Gastroesophageal sphincter (tissue), 4 donors: ENCODE results near the gene EIF6. TPM values are rescaled to one million over a fixed set of nuclear protein-coding genes. Genes with fewer than 3 reads are reported as not detected.
A peak's percentile ranks its signal among the peaks of the same experiment; 100 is the strongest.
"Not testable (repeated sequence)": the region's sequence is repeated elsewhere in the genome, so short reads cannot be mapped to it uniquely, and the experiment has no call there.

ENCODE experiments used
- ATAC-seq: fragments of 150-250 bp; one replicate; pipeline ENCODE4 v1.9.1; 2016; ENCODE audit warnings: mild to moderate bottlenecking, moderate library complexity
- H3K27ac ChIP-seq, 4 donors: fragments of 200-600 bp; sonication (generic) in 3 of 4; 1 replicate in 3 of 4; 2 replicates in 1 of 4; pipeline ENCODE4 v1.5.1; 2016 to 2019
- H3K27me3 ChIP-seq: fragments of 200-600 bp; sonication (generic); one replicate; pipeline ENCODE4 v1.5.1; 2019
- H3K36me3 ChIP-seq, 2 donors: fragments of 200-600 bp; sonication (generic); one replicate each; pipeline ENCODE4 v1.5.1; 2019; ENCODE audit warnings: control low read depth in 1 of 2
- H3K4me1 ChIP-seq, 3 donors: fragments of 200-600 bp; sonication (generic); 1 replicate in 2 of 3; 2 replicates in 1 of 3; pipeline ENCODE4 v1.5.1; 2016 to 2019; ENCODE audit warnings: control low read depth in 2 of 3
- H3K4me3 ChIP-seq, 2 donors: fragments of 200-600 bp; sonication (generic); one replicate each; pipeline ENCODE4 v1.5.1; 2019; ENCODE audit warnings: mild to moderate bottlenecking in 1 of 2, moderate library complexity in 1 of 2
- H3K9me3 ChIP-seq, 3 donors: fragments of 200-600 bp; sonication (generic); one replicate each; pipeline ENCODE4 v1.5.1; 2017 to 2019; ENCODE audit warnings: control low read depth in 2 of 3
- CTCF ChIP-seq, 4 experiments: fragments of 200-600 bp in 2 of 4; fragments of 450-650 bp in 2 of 4; sonication (generic) in 1 of 4; IDR thresholded peaks; one replicate each; pipeline ENCODE4 v1.5.1; 2017 to 2019; ENCODE audit warnings: antibody characterized with exemption in 4 of 4, mild to moderate bottlenecking in 2 of 4, moderate library complexity in 2 of 4
- EP300 ChIP-seq: sonication (generic); formaldehyde crosslinking; IDR thresholded peaks from one replicate; pipeline ENCODE4 v1.6.1; 2017; ENCODE audit warnings: antibody characterized with exemption, mild to moderate bottlenecking
- POLR2A ChIP-seq, 2 donors: fragments of 450-650 bp; IDR thresholded peaks; one replicate each; pipeline ENCODE4 v1.6.1; 2017; ENCODE audit warnings: antibody characterized with exemption in 2 of 2, mild to moderate bottlenecking in 2 of 2, moderate library complexity in 1 of 2
- POLR2AphosphoS5 ChIP-seq: sonication (generic); formaldehyde crosslinking; IDR thresholded peaks from one replicate; pipeline ENCODE4 v1.6.1; 2017; ENCODE audit warnings: antibody characterized with exemption
- WGBS, 2 donors: methylation state at CpG; one replicate each; pipeline ENCODE4 v1.1.5; 2018; ENCODE audit warnings: low coverage in 1 of 2; 5-methylcytosine and 5-hydroxymethylcytosine counted together
- total RNA-seq, 4 donors: library from RNA; depleted of rRNA; stranded (reverse); fragments of >200 nt; gene quantifications; one replicate each; pipeline ENCODE4 v1.1.0, GENCODE V29; 2016

Gene EIF6
- total RNA-seq, 4 donors from 2014 or later, result 66.0 to 92.4 (median 80.8) TPM

- ATAC-seq, result no peak
- TF ChIP-seq POLR2AphosphoS5, result peak; percentile 70
- TF ChIP-seq CTCF (IDR thresholded peaks at IDR 0.05), result no peak
- TF ChIP-seq POLR2A (IDR thresholded peaks at IDR 0.05), result no peak
- H3K27me3 ChIP-seq, result no peaks in the 10 kb centered on the region
- no peaks in the 10 kb centered on the region for H3K9me3 ChIP-seq
- peaks cover 0 to 25% of the 10 kb centered on the region in 2 donors for H3K36me3 ChIP-seq
- H3K4me3 ChIP-seq, result no peak overlapping the region
- no peak overlapping the region for H3K27ac ChIP-seq
- H3K4me1 ChIP-seq, result peaks cover 0 to 25% (median 3%) of the 10 kb centered on the region in 3 donors
- WGBS, 2 donors, result 60 to 62% methylated on average over 5 to 6 of the region's 6 CpGs
These were observed 34.1 kb upstream of the EIF6 start for GRCh38 chr20:35318502-35319157.

- 86 to 90% methylated on average over 2 to 5 of the region's 5 CpGs for WGBS, 2 donors
- H3K9me3 ChIP-seq, result no peaks in the 10 kb centered on the region
- no peaks in the 10 kb centered on the region for H3K27me3 ChIP-seq
- H3K27ac ChIP-seq, result no peak overlapping the region
- TF ChIP-seq EP300 (no peak), POLR2AphosphoS5 (no peak)
- H3K4me1 ChIP-seq, result peaks cover 0 to 25% (median 3%) of the 10 kb centered on the region in 3 donors
- H3K4me3 ChIP-seq, result no peak overlapping the region
- H3K36me3 ChIP-seq, result peaks cover 0 to 33% of the 10 kb centered on the region in 2 donors
- ATAC-seq, result no peak
These were observed 33.0 kb upstream of the EIF6 start for GRCh38 chr20:35317416-35318210.

DNA sequence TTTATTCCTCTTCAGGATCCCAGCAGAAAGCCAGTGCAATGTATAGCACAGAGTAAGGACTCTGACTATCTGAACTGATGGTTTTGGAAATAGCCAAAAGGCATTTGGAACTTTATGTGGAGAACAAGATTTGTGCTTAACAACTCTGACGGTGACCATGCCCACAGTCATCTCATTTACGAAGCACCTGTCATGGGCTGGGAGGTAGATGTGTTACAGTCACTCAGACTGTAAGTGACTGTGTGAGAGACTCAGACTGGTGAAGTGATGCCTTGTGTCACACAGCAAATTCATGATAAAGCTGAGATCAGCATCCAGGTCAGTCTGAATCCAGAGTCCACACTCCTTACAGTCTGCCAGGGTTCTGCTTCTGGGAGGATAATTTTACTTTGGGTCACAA, 31.5 kb upstream of the EIF6 start:
- no peaks in the 10 kb centered on the region for H3K27me3 ChIP-seq
- peaks cover 0 to 44% of the 10 kb centered on the region in 2 donors for H3K36me3 ChIP-seq
- TF ChIP-seq POLR2A (IDR thresholded peaks at IDR 0.05) (no peak), CTCF (IDR thresholded peaks at IDR 0.05) (no peak), EP300 (no peak), POLR2AphosphoS5 (no peak)
- ATAC-seq, result no peak
- H3K4me1 ChIP-seq, result peaks cover 0 to 25% (median 3%) of the 10 kb centered on the region in 3 donors
- H3K4me3 ChIP-seq, result no peak overlapping the region
- H3K27ac ChIP-seq, result no peak overlapping the region
- H3K9me3 ChIP-seq, result no peaks in the 10 kb centered on the region
- 83% methylated on average over 2 of the region's 2 CpGs; no CpG with 5 or more reads in 1 of the 2 donors for WGBS, 2 donors

DNA sequence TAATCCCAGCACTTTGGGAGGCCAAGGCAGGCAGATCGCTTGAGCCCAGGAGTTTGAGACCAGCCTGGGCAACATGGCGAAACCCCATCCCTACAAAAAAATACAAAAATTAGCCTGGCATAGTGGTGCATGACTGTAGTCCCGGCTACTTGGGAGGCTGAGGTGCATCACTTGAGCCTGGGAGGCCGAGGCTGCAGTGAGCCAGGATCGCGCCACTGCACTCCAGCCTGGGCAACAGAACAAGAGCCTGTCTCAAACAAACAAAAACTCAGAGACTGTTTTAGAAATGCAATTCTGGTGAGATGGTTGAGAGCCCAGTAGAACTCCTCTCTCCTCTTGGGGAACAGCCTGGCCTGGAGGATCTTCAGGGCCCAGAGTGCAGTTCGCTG, 31.1 kb upstream of the EIF6 start:
- not testable (repeated sequence) for H3K9me3 ChIP-seq, H3K4me3 ChIP-seq, H3K27me3 ChIP-seq, H3K27ac ChIP-seq, ATAC-seq
- H3K36me3 ChIP-seq, result peaks cover 0 to 44% of the 10 kb centered on the region in 2 donors
- H3K4me1 ChIP-seq, result peaks cover 0 to 24% (median 3%) of the 10 kb centered on the region in 3 donors
- 85 to 89% methylated on average over 4 to 7 of the region's 7 CpGs for WGBS, 2 donors

DNA sequence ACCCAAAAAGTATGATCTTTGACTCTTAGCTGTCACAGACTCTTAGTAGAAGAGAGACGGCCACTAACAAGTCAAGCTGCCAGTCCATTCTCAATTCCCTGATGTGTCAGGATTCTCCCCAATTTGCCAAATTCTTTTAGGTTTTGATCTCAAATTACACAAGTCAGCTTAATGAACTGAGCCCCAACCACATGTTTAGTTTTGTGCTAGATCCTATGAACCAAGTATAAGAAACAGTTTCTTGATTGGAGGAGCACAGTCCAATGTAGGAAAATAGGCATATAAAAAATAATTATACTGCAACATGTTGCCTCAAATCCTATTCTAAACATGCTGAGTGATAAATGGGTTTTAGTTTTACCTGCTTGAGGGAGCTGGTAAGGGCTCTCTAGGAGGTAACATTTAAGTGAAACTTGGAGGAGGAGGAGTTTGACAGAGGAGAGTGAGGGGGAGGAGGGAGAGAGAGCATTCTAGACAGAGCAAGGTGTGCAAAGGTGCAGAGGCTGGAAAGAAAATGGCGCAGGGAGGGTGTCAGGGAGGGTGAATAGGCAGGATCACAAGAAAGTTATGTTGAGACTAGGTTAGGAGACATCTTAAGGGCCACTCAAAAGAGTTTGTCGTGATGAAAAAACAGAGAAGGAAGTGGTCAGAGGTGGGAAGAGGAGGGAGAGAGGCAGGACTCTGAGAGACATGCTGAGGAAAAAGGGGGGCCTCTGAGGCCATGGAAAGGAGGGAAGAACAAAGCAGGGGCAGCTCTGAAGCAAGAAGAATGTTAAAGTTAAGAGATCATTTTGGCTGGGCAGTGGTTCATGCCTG, 30.5 kb upstream of the EIF6 start:
- H3K9me3 ChIP-seq, result no peaks in the 10 kb centered on the region

More for the DNA sequence above, 30.5 kb upstream of the EIF6 start:
- WGBS, 2 donors, result 72 to 80% methylated on average over 1 to 3 of the region's 3 CpGs
- Histone ChIP-seq H3K27me3 (no peaks in the 10 kb centered on the region), H3K4me1 (peaks cover 0 to 18% (median under 1%) of the 10 kb centered on the region in 3 donors), H3K4me3 (no peak overlapping the region), H3K36me3 (peaks cover 0 to 44% of the 10 kb centered on the region in 2 donors), H3K27ac (no peak overlapping the region)
- no peak for ATAC-seq
- no peak for TF ChIP-seq POLR2A (IDR thresholded peaks at IDR 0.05)
- no peak for TF ChIP-seq EP300
- no peak for TF ChIP-seq POLR2AphosphoS5
- no peak for TF ChIP-seq CTCF (IDR thresholded peaks at IDR 0.05)
